GM19351 (cell line): Measurements from ENCODE around the gene PHF12.
"Not testable (repeated sequence)": the region's sequence is repeated elsewhere in the genome, so short reads cannot be mapped to it uniquely, and the experiment has no call there.

Source experiments
- ATAC-seq: cut with Tn5 transposase; IDR thresholded peaks from one replicate; pipeline ENCODE4 v1.9.1; 2021; ENCODE audit warnings: mild to moderate bottlenecking, moderate library complexity; ENCODE audit not compliant: unreplicated experiment

The PHF12 gene

GRCh38 chr17:28906706-28907438, 44.4 kb downstream of the PHF12 start:
- no peak for ATAC-seq

GRCh38 chr17:28906276-28906675, 45.0 kb downstream of the PHF12 start:
- no peak for ATAC-seq

- no peak for ATAC-seq
Measured at GRCh38 chr17:28904800-28905199, 46.5 kb downstream of the PHF12 start.

GRCh38 chr17:28903546-28903841, 47.8 kb downstream of the PHF12 start:
- not testable (repeated sequence) for ATAC-seq

- ATAC-seq: peak; percentile 89
Measured at GRCh38 chr17:28902819-28903545, 48.3 kb downstream of the PHF12 start, which contains the start of gene DHRS13. Gene DHRS13, minus strand, starts transcription at chr17:28903079. Its CDS starts 135 bp downstream, at chr17:28902944.

GRCh38 chr17:28901866-28902818, 49.2 kb downstream of the PHF12 start:
- peak; percentile 31 for ATAC-seq

- ATAC-seq: no peak
Measured at GRCh38 chr17:28900986-28901726, 50.2 kb downstream of the PHF12 start.

GRCh38 chr17:28899212-28899815, 52.0 kb downstream of the PHF12 start:
- ATAC-seq: no peak

- ATAC-seq: no peak
Measured at GRCh38 chr17:28898527-28898955, 52.8 kb downstream of the PHF12 start.

GRCh38 chr17:28897769-28898526, 53.4 kb downstream of the PHF12 start:
- ATAC-seq: no peak

GRCh38 chr17:28896884-28897768, 54.2 kb downstream of the PHF12 start, which contains the start of gene FLOT2:
Gene FLOT2, minus strand, starts transcription at chr17:28897733. Its CDS starts 159 bp downstream, at chr17:28897574.
- no peak for ATAC-seq

GRCh38 chr17:28896491-28896883, 54.8 kb downstream of the PHF12 start:
- no peak for ATAC-seq

- ATAC-seq: no peak
Measured at GRCh38 chr17:28895794-28896447, 55.4 kb downstream of the PHF12 start.

GRCh38 chr17:28893248-28894183, 57.8 kb downstream of the PHF12 start:
- ATAC-seq: not testable (repeated sequence)

- no peak for ATAC-seq
Measured at GRCh38 chr17:28892024-28892423, 59.3 kb downstream of the PHF12 start.

GRCh38 chr17:28891201-28891600, 60.1 kb downstream of the PHF12 start:
- no peak for ATAC-seq

- ATAC-seq: no peak
Measured at GRCh38 chr17:28889996-28890395, 61.3 kb downstream of the PHF12 start.
